NCI-H1930 (cell line): ENCODE data around the gene TBX5.
"Not testable (repeated sequence)": the region's sequence is repeated elsewhere in the genome, so short reads cannot be mapped to it uniquely, and the experiment has no call there.

ENCODE experiments used
- DNase-seq, 2 experiments: peaks; one replicate each; lab custom pipeline; 2025; lab: John Stamatoyannopoulos, UW

Gene TBX5

DNA sequence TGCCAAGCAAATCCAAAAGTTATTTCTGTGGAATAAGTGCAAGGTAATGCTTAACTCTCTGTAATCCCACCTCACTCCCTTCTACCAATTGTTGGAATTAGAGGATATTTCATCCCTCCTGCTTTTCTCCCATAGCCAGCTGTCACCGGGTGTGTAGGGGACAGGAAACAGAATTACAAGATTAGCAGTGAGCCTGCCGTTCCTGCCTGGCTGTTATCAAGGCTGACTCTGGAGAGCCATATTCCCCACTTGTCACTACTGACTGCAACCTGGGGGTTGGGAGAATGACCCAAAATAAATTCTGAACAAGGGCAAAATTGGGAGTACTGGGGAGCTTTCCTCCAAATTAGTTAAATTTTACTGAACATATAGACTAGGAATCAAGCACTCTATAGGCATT, 24.8 kb downstream of the TBX5 start:
- DNase-seq: no peak

DNA sequence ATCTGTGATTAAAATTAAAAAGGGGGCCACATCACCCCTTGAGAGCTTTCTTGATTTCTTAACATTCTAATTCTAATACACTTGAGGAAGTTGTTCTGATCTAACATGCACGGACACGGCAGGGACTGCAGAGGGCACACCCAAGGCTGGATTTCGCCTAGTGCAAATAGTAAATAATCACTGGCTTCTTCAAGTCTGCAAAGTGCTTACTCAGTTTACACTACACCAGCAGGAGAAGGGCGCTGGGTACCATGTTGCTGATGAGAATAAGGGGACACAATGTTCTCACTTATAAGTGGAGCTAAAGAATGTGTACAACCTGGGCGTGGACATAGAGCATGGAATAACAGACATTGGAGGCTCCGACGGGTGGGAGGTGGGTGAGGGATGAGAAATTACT, 34.2 kb downstream of the TBX5 start:
- no peak for DNase-seq

DNA sequence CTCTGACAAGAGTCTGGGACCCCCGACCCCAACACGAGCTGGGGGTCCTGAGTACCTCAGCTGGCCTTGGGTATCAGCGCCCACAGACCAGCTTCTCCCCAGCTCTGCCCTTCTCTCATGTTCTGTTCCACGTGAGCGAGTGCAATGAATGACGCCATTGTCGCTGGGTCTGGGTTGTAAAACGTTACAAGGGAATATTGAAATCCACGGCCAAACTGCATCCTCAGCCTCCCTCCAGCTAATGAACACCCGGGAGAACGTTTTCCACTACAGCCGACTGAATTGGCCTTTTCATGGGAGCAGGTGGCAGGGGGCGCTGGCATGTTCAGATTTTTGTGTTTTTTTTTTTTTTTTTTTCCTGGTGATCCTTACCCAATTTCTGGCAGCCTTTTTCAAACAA, 34.7 kb downstream of the TBX5 start:
- DNase-seq: no peak

DNA sequence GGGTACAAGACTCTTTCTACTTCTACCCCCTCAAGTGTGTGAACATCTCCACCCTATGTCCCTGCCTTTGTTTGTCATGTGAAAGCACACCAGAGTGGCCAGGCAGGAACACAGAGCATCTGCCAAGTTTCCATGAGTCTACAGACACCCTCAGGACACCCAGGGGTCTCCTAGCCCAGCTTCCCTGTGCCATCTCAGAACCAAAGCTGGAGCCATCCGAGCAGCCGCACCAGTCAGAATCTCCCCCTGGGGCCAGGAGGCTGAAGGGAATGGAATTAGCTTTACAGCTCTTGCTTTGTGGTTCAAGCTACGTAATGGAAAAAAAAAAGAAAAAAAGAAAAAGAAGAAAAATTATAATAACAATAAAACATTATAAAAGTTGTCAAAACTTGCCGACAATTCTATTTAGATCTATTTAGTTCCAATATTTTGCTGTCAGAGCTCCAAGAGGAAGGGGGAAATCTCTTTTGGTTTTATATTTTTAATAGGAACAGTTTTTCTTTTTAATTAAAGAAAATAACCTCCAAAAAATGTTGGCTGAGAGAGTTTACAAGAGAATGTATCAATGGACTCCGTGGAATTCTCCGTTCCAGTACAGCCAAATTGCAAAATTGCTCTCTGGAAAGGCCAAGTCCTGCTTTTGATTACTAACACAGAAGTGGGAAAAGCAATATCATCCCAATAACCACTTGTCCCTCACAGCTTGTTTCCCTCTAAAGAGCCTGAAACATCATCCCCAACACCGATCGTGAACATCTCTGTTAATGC, 37.1 kb downstream of the TBX5 start:
- DNase-seq: no peak

DNA sequence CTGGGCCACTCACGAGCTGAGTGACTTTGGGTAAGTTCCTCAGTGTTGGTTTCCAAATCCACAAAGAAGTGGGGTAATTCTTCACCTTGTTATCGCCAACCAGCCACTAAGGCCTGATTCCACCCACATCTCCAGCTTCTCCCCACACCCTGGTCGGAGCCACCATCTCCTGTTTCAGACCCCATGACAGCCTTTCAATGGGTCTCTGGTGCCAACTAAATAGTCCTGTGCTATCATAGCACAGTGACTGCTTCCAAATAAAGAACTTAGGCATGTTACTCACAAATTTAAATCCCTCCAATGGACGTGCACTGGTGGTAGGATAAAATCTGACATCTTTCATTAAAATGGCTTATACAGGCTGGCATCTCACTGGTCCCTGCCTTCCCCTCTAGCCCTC, 44.0 kb downstream of the TBX5 start:
- no peak for DNase-seq

DNA sequence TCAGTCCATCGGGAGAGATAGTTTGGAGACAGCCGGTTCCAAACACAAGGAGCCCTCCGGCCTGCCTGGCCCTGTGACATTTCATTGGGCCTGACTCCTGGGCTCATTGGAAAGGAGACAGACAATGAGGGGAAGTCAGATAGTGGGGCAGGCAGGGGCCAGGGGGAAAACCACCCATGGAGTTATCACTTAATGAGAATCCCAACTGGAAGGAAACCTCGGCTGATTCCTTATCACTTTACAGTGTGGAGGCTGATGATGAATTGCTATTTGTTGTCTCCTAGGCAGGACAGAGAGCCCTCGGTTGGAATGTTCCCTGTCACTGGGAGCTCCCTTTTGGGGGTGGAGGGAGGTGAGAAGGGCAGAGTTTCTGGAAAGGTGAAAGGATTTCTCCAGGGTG, 44.4 kb downstream of the TBX5 start:
- no peak for DNase-seq

DNA sequence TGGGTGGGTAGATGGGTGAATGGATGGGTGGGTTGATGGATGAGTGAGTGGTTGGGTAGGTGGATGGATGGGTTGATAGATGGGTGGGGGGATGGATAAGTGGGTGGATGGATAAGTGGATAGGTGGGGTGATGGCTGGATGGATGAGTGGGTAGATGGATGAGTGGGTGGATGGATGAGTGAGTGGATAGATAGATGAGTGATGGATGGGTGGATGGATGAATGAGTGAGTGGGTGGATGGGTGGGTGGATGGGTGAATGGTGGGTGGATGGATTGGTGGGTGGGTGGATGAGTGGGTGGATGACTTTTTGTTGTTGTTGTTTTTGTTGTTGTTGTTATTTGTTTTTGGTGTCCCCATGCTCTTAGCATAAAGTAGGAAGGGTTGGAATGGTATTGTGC, 45.5 kb downstream of the TBX5 start:
- no peak for DNase-seq

DNA sequence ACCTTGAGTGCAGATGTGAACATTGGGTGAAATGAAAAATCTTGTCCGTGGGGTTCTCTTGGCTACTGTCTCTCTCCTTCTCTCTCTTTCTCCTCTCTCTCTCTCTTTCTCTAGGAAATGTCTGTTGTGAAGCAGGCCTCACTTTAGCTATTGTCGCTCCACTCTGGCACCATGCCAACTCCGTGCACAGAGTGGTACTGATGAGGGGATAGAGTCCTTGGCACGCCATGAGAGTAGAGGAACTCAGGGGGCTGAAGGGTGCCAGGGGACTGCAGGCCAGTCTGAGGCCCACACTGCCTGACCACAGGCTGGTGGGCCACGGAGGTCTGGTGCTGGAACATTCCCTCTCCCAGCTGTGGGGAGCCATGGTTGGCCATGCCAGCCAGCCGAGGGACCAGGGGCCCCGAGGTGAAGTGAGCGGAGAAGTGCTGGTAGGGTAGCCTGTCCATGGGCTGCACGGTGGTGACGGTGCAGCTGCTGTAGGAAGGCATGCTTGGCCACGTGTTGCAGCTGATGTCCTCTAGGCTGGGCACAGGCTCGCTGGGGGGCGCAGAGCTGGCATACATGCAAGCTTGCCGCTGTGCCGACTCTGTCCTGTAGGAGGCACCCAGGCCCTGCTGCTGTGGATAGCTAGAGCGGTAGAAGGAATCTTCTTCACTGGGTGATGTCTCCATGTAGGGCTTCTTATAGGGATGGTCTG, 50.4 kb downstream of the TBX5 start:
- DNase-seq: peak in 1 of 2 experiments; percentile 3

DNA sequence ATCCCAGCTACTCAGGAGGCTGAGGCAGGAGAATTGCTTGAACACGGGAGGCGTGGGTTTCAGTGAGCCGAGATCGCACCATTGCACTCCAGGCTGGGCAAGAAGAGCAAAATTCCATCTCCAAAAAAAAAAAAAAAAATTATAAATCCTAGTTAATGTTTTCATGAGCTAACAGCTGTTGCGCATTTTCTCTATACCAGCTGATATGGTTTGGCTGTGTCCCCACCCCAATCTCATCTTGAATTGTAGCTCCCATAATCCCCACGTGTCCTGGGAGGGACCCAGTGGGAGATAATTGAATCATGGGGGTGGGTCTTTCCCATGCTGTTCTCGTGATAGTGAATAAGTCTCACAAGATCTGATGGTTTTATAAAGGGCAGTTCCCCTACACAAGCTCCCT, 56.7 kb downstream of the TBX5 start:
- DNase-seq: not testable (repeated sequence)

DNA sequence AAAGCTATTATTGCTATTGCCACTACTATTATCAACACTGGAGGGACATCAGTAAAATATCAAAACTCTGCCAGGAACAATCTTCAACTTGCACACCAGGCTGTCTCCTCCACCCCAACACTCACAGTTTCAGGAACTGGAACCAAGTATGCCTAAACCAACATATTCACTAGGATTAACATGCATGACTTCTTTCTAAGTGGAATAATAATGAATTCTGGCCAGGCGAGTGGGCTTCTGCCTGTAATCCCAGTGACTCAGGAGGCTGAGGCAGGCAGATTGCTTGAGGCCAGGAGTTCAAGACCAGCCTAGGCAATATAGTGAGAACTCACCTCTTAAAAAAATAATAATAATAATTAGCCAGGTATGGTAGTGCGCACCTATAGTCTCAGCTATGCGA, 58.1 kb downstream of the TBX5 start:
- DNase-seq: no peak

DNA sequence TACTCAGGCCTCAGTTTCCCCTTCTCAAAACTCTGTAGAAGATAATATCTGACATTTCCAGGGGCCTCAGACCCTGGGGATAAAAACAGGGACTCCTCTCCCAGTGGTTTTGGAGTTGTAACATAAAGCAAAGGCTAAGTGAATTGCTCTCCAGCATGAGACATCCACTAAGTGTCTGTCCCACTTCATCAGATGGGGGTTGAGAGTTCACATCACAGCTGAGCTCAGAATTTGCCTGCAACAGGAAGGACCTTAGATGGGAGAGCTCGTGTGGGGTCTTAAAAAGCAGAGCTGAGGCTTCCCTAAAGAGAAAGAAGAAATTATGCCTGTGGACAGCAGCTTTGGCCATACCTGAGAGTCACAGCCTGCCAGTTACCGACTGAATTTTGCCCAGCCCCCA, 61.1 kb downstream of the TBX5 start:
- no peak for DNase-seq

DNA sequence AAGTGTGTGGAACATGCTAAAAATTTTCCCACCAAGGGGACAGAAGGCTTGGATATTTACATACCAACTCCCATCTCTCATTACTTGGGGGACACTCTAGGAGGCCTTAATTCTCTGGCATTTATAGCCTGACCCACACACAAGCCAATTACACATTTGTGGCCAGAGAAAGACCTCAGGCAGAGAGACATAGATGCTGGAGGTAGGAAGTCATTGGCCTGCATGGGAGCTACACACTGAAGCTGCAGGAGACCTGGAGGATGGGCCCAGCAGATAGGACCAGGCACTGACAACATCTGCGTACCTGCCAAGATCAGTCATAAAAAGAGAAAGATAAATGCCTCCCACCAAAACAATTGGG, 61.7 kb downstream of the TBX5 start:
- no peak for DNase-seq

DNA sequence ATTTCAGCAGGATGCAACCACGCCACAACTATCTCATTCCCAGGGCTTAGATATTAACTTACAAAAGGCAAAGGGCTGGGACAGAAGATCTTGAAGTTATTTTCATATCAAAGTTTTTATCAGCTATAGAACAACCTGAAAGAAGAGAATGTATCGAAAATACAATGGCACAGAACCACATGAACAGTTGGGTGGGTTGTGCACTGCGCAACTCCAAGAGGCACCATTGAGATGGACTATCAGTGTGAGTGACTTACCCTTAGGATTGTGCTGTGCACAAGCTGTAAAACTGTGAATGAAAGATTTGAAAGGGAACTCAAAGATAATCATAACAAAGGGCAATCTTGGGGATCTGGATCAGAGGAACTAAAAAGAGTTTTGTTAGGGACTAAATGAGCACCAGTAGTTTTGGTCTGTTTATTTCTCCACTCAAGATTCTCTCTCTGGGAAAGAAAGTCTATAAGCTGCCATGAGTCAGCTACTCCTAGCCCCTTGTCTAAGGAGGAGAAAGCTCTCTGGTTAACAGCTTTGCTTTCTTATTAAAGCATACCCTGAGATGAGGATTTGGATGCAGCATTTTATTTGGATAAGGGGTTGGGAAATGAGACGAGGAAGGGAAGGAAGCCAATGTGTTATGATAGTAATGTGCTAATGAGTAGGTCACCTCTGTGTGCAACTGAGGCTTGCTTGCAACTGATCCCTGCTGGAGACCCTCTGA, 62.2 kb downstream of the TBX5 start:
- no peak for DNase-seq

DNA sequence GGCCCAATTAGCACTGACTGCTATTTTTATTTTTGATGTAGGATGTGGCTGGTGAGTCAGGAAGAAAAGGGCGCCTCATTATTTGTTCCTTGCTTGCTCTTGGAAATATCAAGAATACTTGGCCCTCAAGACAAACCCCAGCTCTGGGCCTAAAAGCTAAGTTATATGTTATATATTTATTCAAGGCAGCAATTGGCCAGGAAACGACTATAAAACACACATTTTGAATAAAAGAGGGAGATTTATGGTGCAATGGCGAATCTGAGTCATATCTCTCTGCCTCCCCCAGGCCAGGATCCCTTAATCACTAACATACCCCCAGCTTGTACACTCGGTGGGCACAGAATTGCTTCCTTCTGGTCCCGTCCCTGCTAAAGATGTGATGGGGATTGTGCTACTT, 63.3 kb downstream of the TBX5 start:
- no peak for DNase-seq

DNA sequence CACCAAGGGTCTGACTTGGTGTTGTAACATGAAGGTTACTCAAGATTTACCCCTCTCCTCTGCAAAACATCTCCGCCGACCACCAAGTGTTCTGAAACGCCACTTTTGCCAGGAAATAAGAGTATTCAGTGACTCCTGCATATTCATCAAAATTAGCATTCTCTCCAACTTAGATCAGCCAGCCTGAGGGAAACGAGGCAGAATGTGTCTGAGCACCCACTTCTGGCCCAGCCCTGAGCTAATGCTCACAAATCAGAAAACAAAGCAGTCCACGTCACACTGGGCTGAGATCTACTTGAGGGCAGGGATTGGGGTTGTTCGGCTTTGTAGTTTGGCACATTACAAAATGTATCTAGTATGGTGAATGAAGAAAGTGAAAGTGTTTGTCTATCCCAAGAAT, 64.3 kb downstream of the TBX5 start:
- DNase-seq: no peak

DNA sequence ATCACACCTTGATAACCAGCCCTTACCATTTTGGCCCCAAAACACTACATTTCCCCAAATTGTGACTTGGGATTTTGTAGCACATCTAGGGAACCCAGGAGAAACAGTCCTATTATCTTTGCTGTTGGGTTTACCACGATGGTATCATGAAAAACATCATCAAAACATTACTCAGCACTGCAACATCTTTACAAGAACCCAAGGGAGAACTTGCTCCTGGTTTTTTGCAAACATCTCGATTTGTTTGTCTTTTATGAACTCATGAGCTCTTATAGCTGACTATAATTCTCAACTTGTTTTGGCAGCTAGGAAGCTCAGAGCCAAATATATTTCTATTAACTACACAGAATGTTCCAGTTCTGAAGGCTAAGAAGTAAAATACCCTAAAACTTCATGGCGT, 65.7 kb downstream of the TBX5 start:
- DNase-seq: no peak

DNA sequence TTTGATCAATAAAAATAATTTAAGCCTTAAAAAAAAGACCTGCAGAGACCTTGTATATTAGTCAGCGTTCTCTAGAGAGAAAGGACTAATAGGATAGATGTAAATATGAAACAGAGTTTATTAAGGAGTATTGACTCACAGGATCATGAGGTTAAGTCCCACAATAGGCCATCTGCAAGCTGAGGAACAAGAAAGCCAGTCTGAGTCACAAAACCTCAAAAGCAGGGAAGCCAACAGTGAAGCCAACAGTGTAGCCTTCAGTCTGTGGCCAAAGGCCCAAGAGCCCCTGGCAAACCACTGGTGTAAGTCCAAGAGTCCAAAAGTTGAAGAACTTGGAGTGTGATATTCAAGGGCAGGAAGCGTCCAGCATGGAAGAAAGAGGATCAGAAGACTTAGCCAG, 66.3 kb downstream of the TBX5 start:
- DNase-seq: no peak

DNA sequence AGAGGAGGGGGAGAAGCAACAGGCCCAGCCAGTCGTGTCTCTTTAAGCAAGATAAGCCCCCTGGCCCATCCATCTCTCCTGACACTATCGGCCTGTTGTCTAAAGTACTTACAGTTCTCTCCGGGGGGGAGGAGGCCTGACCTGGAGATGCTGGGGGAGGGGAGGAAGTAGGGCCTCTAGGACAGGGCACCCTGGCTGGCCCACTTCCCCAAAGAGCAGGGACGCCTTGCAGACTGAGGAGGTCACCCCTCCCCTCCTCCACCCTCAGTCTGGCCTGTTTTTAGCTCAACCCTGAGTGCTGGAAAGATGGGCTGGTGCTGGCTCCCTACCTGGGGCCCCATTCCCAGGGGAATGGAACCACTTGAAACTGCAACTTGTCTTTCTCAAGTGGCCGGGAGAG, 70.3 kb downstream of the TBX5 start:
- no peak for DNase-seq

DNA sequence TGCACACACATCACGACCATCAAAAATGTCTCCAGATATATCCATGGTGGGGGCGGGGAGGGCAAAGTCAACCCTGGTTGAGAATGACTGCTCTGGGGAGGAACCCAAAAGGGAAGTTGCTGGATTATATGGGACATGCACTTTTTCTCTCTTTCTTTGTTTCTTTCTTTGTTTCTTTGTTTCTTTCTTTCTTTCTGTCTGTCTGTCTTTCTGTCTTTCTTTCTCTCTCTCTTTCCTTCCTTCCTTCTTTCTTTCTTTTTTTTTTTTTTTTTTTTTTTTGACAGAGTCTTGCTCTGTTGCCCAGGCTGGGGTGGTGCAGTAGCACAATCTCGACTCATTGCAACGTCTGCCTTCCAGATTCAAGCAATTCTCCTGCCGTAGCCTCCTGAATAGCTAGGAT, 71.5 kb downstream of the TBX5 start:
- no peak for DNase-seq

DNA sequence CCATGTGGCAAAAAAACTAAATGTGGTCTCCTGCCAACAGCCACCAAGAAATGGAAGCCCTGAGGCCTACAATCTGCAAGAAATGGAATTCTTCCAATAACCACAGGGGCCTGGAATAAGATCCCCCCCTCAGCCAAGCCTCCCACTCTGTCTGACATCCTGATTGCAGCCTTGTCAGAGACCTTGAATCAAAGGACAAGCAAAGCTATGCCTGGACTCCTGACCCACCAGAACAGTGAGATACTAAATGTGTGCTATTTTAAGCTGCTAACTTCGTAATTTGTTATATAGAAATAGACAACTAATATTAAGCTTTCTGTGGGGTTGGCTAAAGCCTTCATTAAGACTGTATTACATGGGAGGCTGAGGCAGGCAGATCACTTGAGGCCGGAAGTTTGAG, 77.7 kb downstream of the TBX5 start:
- no peak for DNase-seq

DNA sequence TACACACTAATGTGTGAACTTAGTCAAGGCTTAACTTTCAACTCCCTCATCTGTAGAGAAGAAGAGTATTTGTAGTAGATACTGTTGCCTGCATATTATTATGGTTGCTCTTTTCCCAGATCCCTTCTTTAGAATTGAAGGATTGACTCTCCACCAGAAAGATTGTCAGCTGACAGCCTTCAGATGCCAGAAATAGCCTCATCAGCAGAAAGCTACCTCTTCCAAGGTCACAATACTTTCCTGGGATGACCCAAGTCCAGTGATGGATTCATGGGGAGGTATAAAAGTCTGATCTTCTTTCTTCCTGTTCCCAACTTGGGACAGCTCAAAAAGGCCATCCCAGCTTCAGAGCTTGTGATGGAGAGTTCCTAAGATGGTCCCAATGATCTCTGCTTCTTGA, 78.2 kb downstream of the TBX5 start:
- no peak for DNase-seq

DNA sequence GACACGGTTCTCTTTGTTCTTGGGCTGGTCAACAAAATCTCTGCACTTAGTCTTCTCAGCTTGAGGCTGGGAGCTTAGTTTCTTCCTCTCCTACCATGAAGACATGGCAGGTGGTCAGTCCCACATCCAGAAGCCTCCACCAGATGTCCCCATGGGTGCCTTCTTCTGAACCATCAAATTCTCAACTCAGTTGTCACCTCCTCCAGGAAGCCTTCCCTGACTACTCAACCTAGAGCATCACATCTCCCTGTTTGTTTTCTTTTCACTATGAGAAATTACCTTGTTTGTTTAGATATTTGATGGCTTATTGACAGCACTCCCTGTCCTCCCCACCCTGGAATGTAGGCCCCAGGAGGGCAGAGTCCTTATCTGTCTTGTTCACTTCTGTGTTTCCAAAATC, 84.4 kb downstream of the TBX5 start:
- no peak for DNase-seq

DNA sequence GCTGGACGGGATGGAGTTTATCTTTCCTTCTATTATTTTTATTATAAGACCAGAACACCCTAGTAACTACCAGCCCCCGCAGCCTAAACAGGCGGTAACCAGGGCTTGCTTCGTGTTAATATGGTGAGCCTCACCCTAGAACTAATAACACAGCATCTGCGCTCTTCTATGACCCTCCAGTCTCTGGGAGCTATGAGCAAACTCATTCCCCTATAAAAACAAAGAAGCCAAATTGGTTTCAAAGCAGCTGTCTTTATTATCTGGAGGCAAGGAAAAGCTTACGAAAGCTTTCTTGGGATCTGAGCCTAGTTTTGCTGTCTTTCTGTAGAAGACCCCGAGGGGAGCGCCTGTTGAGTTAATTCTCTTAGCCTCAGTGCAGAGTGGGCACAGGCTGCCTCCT, 85.0 kb downstream of the TBX5 start:
- DNase-seq: no peak
